H1 (cell line): Measurements from ENCODE around the gene GPRC5D. TPM values are rescaled to one million over a fixed set of nuclear protein-coding genes. Genes with fewer than 3 reads are reported as not detected.

Experiments
- CTCF ChIA-PET: fragments of 300-600 bp; sonication (Branson Sonifier 250); formaldehyde crosslinking; loops from one replicate; lab custom pipeline; 2021; ENCODE audit not compliant: partially characterized antibody; lab: Charles Lee
- POLR2A ChIA-PET: fragments of 300-600 bp; sonication (Branson Sonifier 250); formaldehyde crosslinking; loops from one replicate; lab custom pipeline; 2021; ENCODE audit warnings: inconsistent platforms; ENCODE audit not compliant: partially characterized antibody; lab: Charles Lee
- DNase-seq, 2 experiments: peaks; one replicate each; pipeline versions ENCODE4 v3.0.0 to v3.0.0-alpha.2; 2010 to 2022; ENCODE audit warnings: low spot score in 2 of 2, low read depth in 1 of 2, mixed read lengths in 1 of 2
- FAIRE-seq: peaks from 2 replicates; lab custom pipeline; 2011; peaks lifted over from hg19 to GRCh38; lab: Jason Lieb, UNC
- H2AFZ ChIP-seq: 2 replicates; pipeline ENCODE4 v1.8.1; 2012; ENCODE audit warnings: low read length, inconsistent platforms
- H2AK5ac ChIP-seq: 2 replicates; pipeline ENCODE4 v1.6.1; 2013; ENCODE audit warnings: low read depth, low read length
- H2BK120ac ChIP-seq: replicated peaks from 2 replicates; pipeline ENCODE3; 2013; ENCODE audit warnings: low read depth, low read length, inconsistent platforms
- H2BK12ac ChIP-seq: 2 replicates; pipeline ENCODE4 v1.6.1; 2013; ENCODE audit warnings: low read depth, low read length
- H2BK15ac ChIP-seq: 2 replicates; pipeline ENCODE4 v1.6.1; 2013; ENCODE audit warnings: low read length
- H2BK20ac ChIP-seq: 2 replicates; pipeline ENCODE4 v1.6.1; 2013; ENCODE audit warnings: low read length
- H2BK5ac ChIP-seq: 2 replicates; pipeline ENCODE4 v1.6.1; 2013; ENCODE audit warnings: low read depth, low read length
- H3K14ac ChIP-seq: 2 replicates; pipeline ENCODE4 v1.6.1; 2013; ENCODE audit warnings: inconsistent platforms; ENCODE audit not compliant: insufficient read length
- H3K18ac ChIP-seq: 2 replicates; pipeline ENCODE4 v1.6.1; 2013; ENCODE audit warnings: low read length; ENCODE audit errors: extremely low read depth
- H3K23ac ChIP-seq: 2 replicates; pipeline ENCODE4 v1.6.1; 2013; ENCODE audit warnings: inconsistent platforms; ENCODE audit not compliant: insufficient read length
- H3K23me2 ChIP-seq: 2 replicates; pipeline ENCODE4 v1.6.1; 2013; ENCODE audit warnings: low read depth, low read length
- H3K27ac ChIP-seq: 2 replicates; pipeline ENCODE4 v1.6.1; 2011; ENCODE audit warnings: low read depth, low read length, inconsistent platforms
- H3K27me3 ChIP-seq, 4 experiments: replicated peaks in 1 of 4; 1 replicate in 1 of 4; 2 replicates in 3 of 4; pipeline versions ENCODE4 v1.6.1 to v1.8.1; 2011 to 2013; ENCODE audit warnings: low read length in 3 of 4, mild to moderate bottlenecking in 3 of 4, inconsistent platforms in 2 of 4, mixed read lengths in 2 of 4, moderate library complexity in 1 of 4; ENCODE audit not compliant: control insufficient read depth in 3 of 4, insufficient read depth in 3 of 4; ENCODE audit errors: extremely low read depth in 1 of 4
- H3K36me3 ChIP-seq, 4 experiments: 2 replicates each; pipeline versions ENCODE4 v1.6.1 to v1.8.1; 2011 to 2013; ENCODE audit warnings: mild to moderate bottlenecking in 4 of 4, low read length in 3 of 4, moderate library complexity in 2 of 4, control low read depth in 1 of 4, inconsistent platforms in 1 of 4; ENCODE audit not compliant: insufficient read depth in 4 of 4, control insufficient read depth in 2 of 4
- H3K4ac ChIP-seq: replicated peaks from 2 replicates; pipeline ENCODE3; 2013; ENCODE audit warnings: low read length, low read depth, mixed read lengths, inconsistent platforms; ENCODE audit not compliant: insufficient read length
- H3K4me1 ChIP-seq, 4 experiments: replicated peaks in 1 of 4; 1 replicate in 1 of 4; 2 replicates in 3 of 4; pipeline versions ENCODE4 v1.6.1 to v1.8.1; 2011 to 2013; ENCODE audit warnings: low read length in 3 of 4, inconsistent platforms in 2 of 4, mixed read lengths in 1 of 4; ENCODE audit not compliant: insufficient read depth in 4 of 4, control insufficient read depth in 3 of 4
- H3K4me2 ChIP-seq, 2 experiments: 2 replicates each; pipeline versions ENCODE4 v1.6.1 to v1.8.1; 2011 to 2013; ENCODE audit warnings: low read depth in 2 of 2, low read length in 2 of 2, control low read depth in 1 of 2, inconsistent platforms in 1 of 2, mild to moderate bottlenecking in 1 of 2; ENCODE audit not compliant: insufficient read depth in 1 of 2
- H3K4me3 ChIP-seq, 4 experiments: fragments of 200-600, 300-600 bp in 1 of 4; sonication (generic), shearing (Covaris generic), sonication (Bioruptor Twin) in 1 of 4; 2 replicates each; pipeline versions ENCODE4 v1.5.1 to v1.8.1; 2011 to 2016; ENCODE audit warnings: low read length in 4 of 4, low read depth in 3 of 4, control low read depth in 2 of 4, inconsistent platforms in 2 of 4, mild to moderate bottlenecking in 2 of 4, mixed read lengths in 1 of 4, moderate library complexity in 1 of 4; ENCODE audit not compliant: insufficient read depth in 2 of 4; ENCODE audit errors: extremely low read depth in 1 of 4
- H3K56ac ChIP-seq: replicated peaks from 2 replicates; pipeline ENCODE3; 2013; ENCODE audit warnings: low read depth, mild to moderate bottlenecking, mixed read lengths, low read length, inconsistent platforms; ENCODE audit not compliant: insufficient read length
- H3K79me1 ChIP-seq: 2 replicates; pipeline ENCODE4 v1.6.1; 2013; ENCODE audit warnings: low read depth, low read length, control low read depth
- H3K79me2 ChIP-seq, 2 experiments: 2 replicates each; pipeline versions ENCODE4 v1.6.1 to v1.8.1; 2012 to 2013; ENCODE audit warnings: low read length in 2 of 2, mild to moderate bottlenecking in 2 of 2, inconsistent platforms in 1 of 2; ENCODE audit not compliant: insufficient read depth in 2 of 2, control insufficient read depth in 1 of 2
- H3K9ac ChIP-seq, 4 experiments: replicated peaks in 1 of 4; 1 replicate in 1 of 4; 2 replicates in 3 of 4; pipeline versions ENCODE4 v1.6.1 to v1.8.1; 2011 to 2013; ENCODE audit warnings: low read depth in 3 of 4, low read length in 3 of 4, control low read depth in 2 of 4, mild to moderate bottlenecking in 2 of 4, moderate library complexity in 2 of 4, inconsistent platforms in 1 of 4; ENCODE audit errors: extremely low read depth in 1 of 4
- H3K9me3 ChIP-seq, 2 experiments: 2 replicates each; pipeline versions ENCODE4 v1.6.1 to v1.8.1; 2012 to 2013; ENCODE audit warnings: mild to moderate bottlenecking in 2 of 2, moderate library complexity in 2 of 2, control low read depth in 1 of 2, inconsistent platforms in 1 of 2, low read depth in 1 of 2, low read length in 1 of 2, mixed read lengths in 1 of 2; ENCODE audit not compliant: insufficient read depth in 2 of 2
- H4K20me1 ChIP-seq, 2 experiments: replicated peaks in 1 of 2; 2 replicates each; pipeline versions ENCODE3 to v1.8.1; 2011 to 2013; ENCODE audit warnings: inconsistent platforms in 2 of 2, low read length in 2 of 2, mild to moderate bottlenecking in 1 of 2; ENCODE audit not compliant: insufficient read depth in 2 of 2, control insufficient read depth in 1 of 2
- H4K5ac ChIP-seq: 2 replicates; pipeline ENCODE4 v1.6.1; 2013; ENCODE audit warnings: low read length, low read depth, mixed read lengths, inconsistent platforms; ENCODE audit not compliant: insufficient read length
- H4K8ac ChIP-seq: 2 replicates; pipeline ENCODE4 v1.8.0; 2013; ENCODE audit warnings: mild to moderate bottlenecking, moderate library complexity, low read length, inconsistent platforms; ENCODE audit not compliant: insufficient read depth; ENCODE audit errors: extremely low read depth
- H4K91ac ChIP-seq: replicated peaks from 2 replicates; pipeline ENCODE3; 2013; ENCODE audit warnings: low read length, mixed read lengths, inconsistent platforms; ENCODE audit not compliant: insufficient read length
- BACH1 ChIP-seq: IDR thresholded peaks from 2 replicates; pipeline ENCODE4 v1.6.1; 2012; ENCODE audit warnings: low read length, improper control_type of control experiment
- CBX5 ChIP-seq: fragments of 300-800, 300-1000 bp; sonication (generic); IDR thresholded peaks from 2 replicates; pipeline ENCODE4 v1.7.1; 2016; ENCODE audit warnings: antibody characterized with exemption, low read length, low read depth
- CHD1 ChIP-seq: IDR thresholded peaks from 2 replicates; pipeline ENCODE4 v1.6.1; 2012; ENCODE audit warnings: low read depth, low read length, improper control_type of control experiment
- CREB1 ChIP-seq: IDR thresholded peaks from 2 replicates; pipeline ENCODE4 v1.6.1; 2012; ENCODE audit warnings: inconsistent platforms
- EZH2 ChIP-seq: fragments of 200-600 bp; sonication (generic); IDR thresholded peaks from 2 replicates; pipeline ENCODE4 v1.7.1; 2012; ENCODE audit warnings: low read depth, mild to moderate bottlenecking, moderate library complexity, low read length, inconsistent platforms; ENCODE audit not compliant: severe bottlenecking
- HDAC2 ChIP-seq, 2 experiments: fragments of 300-600 bp in 1 of 2; sonication (generic) in 1 of 2; IDR thresholded peaks; 2 replicates each; pipeline ENCODE4 v1.6.1; 2011 to 2012; ENCODE audit warnings: low read depth in 2 of 2, low read length in 2 of 2, mild to moderate bottlenecking in 2 of 2, moderate library complexity in 2 of 2, borderline replicate concordance in 1 of 2, inconsistent platforms in 1 of 2
- KDM1A ChIP-seq: fragments of 200-600, 300-600 bp; sonication (generic); IDR thresholded peaks from 2 replicates; pipeline ENCODE4 v1.7.1; 2016; ENCODE audit warnings: mild to moderate bottlenecking, low read length, borderline replicate concordance
- NANOG ChIP-seq: IDR thresholded peaks from 2 replicates; pipeline ENCODE4 v1.6.1; 2011; ENCODE audit warnings: low read length, low read depth, mild to moderate bottlenecking, inconsistent platforms; ENCODE audit not compliant: insufficient read depth, poor library complexity, severe bottlenecking
- NRF1 ChIP-seq: IDR thresholded peaks from 2 replicates; pipeline ENCODE4 v1.6.1; 2011; ENCODE audit warnings: mild to moderate bottlenecking, low read depth, low read length, improper control_type of control experiment
- RFX5 ChIP-seq: IDR thresholded peaks from 2 replicates; pipeline ENCODE4 v1.6.1; 2011; ENCODE audit warnings: low read depth, low read length, improper control_type of control experiment, borderline replicate concordance
- RXRA ChIP-seq: IDR thresholded peaks from 2 replicates; pipeline ENCODE4 v1.6.1; 2011; ENCODE audit warnings: low read depth, mild to moderate bottlenecking, low read length, moderate library complexity; ENCODE audit not compliant: insufficient read depth
- SAP30 ChIP-seq: fragments of 300-600 bp; sonication (generic); IDR thresholded peaks from 2 replicates; pipeline ENCODE4 v1.7.1; 2012; ENCODE audit warnings: low read length, moderate library complexity, mild to moderate bottlenecking, inconsistent platforms; ENCODE audit not compliant: insufficient read depth, insufficient replicate concordance
- WGBS, 2 experiments: shearing (Covaris generic) in 1 of 2; methylation state at CpG; one replicate each; pipeline versions ENCODE4 v1.1.6 to v1.1.7; 2013 to 2015; ENCODE audit warnings: low lambda C conversion rate in 2 of 2, mixed read lengths in 2 of 2, inconsistent platforms in 1 of 2, low coverage in 1 of 2, missing lambda C conversion rate in 1 of 2; ENCODE audit not compliant: insufficient replicate concordance in 2 of 2, insufficient coverage in 1 of 2, insufficient read length in 1 of 2; ENCODE audit errors: extremely low coverage in 1 of 2, missing lambda C conversion rate in 1 of 2; 5-methylcytosine and 5-hydroxymethylcytosine counted together
- polyA plus RNA-seq, 7 experiments: library from polyadenylated mRNA; depleted of rRNA in 3 of 7; stranded (reverse) in 5 of 7; unstranded in 2 of 7; fragments of >200 nt in 5 of 7; fragments of 200-250 nt in 2 of 7; gene quantifications; 1 replicate in 5 of 7; 2 replicates in 1 of 7; 4 replicates in 1 of 7; pipeline versions ENCODE4 v1.2.1 to v1.2.3, GENCODE V29; 2011 to 2013; ENCODE audit warnings: missing spikeins in 2 of 7, mixed read lengths in 2 of 7
- total RNA-seq: library from RNA; stranded (reverse); fragmentation: NEBNext Ultra II Directional; extraction: Animal tissue kit (Norgen Biotek cat#: 25700); gene quantifications from 2 replicates; pipeline ENCODE4 v1.2.1, GENCODE V29; 2021
- TF ChIP-seq, protein P1 (sequence below): IDR thresholded peaks from 2 replicates; pipeline ENCODE4 v1.6.1; 2012; ENCODE audit warnings: inconsistent platforms

GPRC5D gene
- total and polyA plus RNA-seq, 2 of the 8 experiments (the other 6 are each of a cell fraction or from before 2014, with no cell fraction given): 0.45 TPM; not detected in 1

- H3K4me1 ChIP-seq: peaks cover 11 to 24% (median 17%) of the 10 kb centered on the region in 4 experiments; a peak in 4 of 7 replicates
- TF ChIP-seq CHD1: no peak
- no peak for TF ChIP-seq CREB1
- TF ChIP-seq RXRA: no peak
- no peak for TF ChIP-seq NRF1
- no peak for TF ChIP-seq RFX5
- no peak for TF ChIP-seq SAP30
- TF ChIP-seq HDAC2 (IDR thresholded peaks at IDR 0.05; ENCODE audit: borderline replicate concordance in 1 of 2, low read depth in 2 of 2, low read length in 2 of 2): no peak
- TF ChIP-seq, protein P1, sequence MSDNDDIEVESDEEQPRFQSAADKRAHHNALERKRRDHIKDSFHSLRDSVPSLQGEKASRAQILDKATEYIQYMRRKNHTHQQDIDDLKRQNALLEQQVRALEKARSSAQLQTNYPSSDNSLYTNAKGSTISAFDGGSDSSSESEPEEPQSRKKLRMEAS: no peak
- no peak for TF ChIP-seq EZH2
- no peak for TF ChIP-seq KDM1A
- no peak for TF ChIP-seq NANOG
- no peak for TF ChIP-seq CBX5
- no peak for TF ChIP-seq BACH1
These were observed 41.4 kb upstream of the GPRC5D start for GRCh38 chr12:12993367-12993766.

More at GRCh38 chr12:12993367-12993766, 41.4 kb upstream of the GPRC5D start:
- no peak overlapping the region for H3K23ac ChIP-seq
- no peak overlapping the region for H4K91ac ChIP-seq
- 91% methylated on average over 4 of the region's 4 CpGs; no CpG with 5 or more reads in 1 of the 2 experiments for WGBS, 2 experiments
- peak overlapping the region; percentile 43 for H2BK120ac ChIP-seq
- no peak overlapping the region for H3K4me3 ChIP-seq
- no peak overlapping the region for H2BK20ac ChIP-seq
- no peak overlapping the region for H2BK5ac ChIP-seq
- no peaks in the 10 kb centered on the region; the same call in 1 of the 2 replicates for H3K79me1 ChIP-seq
- H3K56ac ChIP-seq: no peak overlapping the region
- no peak overlapping the region for H3K4me2 ChIP-seq
- H3K27ac ChIP-seq: no peak overlapping the region
- H2AFZ ChIP-seq: no peak overlapping the region
- no peak overlapping the region for H3K9ac ChIP-seq
- no peaks in the 10 kb centered on the region for H3K23me2 ChIP-seq
- peaks cover 0 to 32% of the 10 kb centered on the region in 2 experiments; a peak in 2 of 4 replicates for H3K79me2 ChIP-seq
- no peak overlapping the region for H3K14ac ChIP-seq
- no peak overlapping the region for H3K4ac ChIP-seq
- H2BK15ac ChIP-seq: no peak overlapping the region
- H4K8ac ChIP-seq: no peak overlapping the region
- peaks cover 2 to 3% of the 10 kb centered on the region in 2 experiments for H4K20me1 ChIP-seq
- no peak overlapping the region for H3K18ac ChIP-seq
- CTCF ChIA-PET: interaction anchor here (1.6 to 2.0 kb wide), 3 partner anchors 9 to 77 kb away, joined by 3 to 8 read pairs (median 6); no protein-coding TSS in a partner anchor
- H3K36me3 ChIP-seq: peaks cover 4 to 8% (median 6%) of the 10 kb centered on the region in 4 experiments; a peak in 4 of 8 replicates
- POLR2A ChIA-PET: interaction anchor here (1.5 kb wide), 1 partner anchor 10 kb away, joined by 3 read pairs; no protein-coding TSS in a partner anchor
- no peak for FAIRE-seq
- H3K27me3 ChIP-seq: no peaks in the 10 kb centered on the region
- no peaks in the 10 kb centered on the region for H3K9me3 ChIP-seq
- no peak overlapping the region for H4K5ac ChIP-seq
- no peak for DNase-seq
- H2BK12ac ChIP-seq: no peak overlapping the region
- H2AK5ac ChIP-seq: no peak overlapping the region
